Measurements from ENCODE around the gene MAP2K5. TPM values are rescaled to one million over a fixed set of nuclear protein-coding genes. Genes with fewer than 3 reads are reported as not detected.

MAP2K5 gene
- total and polyA plus RNA-seq, 8 donors, result 13.5 to 25.0 (median 20.8) TPM

GRCh38 chr15:67601073-67601472 is 58.6 kb downstream of the MAP2K5 start:
- H3K27me3 ChIP-seq, result no peaks in the 10 kb centered on the region
- no peak overlapping the region for H3K27ac ChIP-seq
- TF ChIP-seq, protein P1, sequence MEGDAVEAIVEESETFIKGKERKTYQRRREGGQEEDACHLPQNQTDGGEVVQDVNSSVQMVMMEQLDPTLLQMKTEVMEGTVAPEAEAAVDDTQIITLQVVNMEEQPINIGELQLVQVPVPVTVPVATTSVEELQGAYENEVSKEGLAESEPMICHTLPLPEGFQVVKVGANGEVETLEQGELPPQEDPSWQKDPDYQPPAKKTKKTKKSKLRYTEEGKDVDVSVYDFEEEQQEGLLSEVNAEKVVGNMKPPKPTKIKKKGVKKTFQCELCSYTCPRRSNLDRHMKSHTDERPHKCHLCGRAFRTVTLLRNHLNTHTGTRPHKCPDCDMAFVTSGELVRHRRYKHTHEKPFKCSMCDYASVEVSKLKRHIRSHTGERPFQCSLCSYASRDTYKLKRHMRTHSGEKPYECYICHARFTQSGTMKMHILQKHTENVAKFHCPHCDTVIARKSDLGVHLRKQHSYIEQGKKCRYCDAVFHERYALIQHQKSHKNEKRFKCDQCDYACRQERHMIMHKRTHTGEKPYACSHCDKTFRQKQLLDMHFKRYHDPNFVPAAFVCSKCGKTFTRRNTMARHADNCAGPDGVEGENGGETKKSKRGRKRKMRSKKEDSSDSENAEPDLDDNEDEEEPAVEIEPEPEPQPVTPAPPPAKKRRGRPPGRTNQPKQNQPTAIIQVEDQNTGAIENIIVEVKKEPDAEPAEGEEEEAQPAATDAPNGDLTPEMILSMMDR (IDR thresholded peaks at IDR 0.05), result no peak
- peaks cover 0 to 21% of the 10 kb centered on the region in 2 donors for H3K36me3 ChIP-seq
- ATAC-seq, result no peak
- no peaks in the 10 kb centered on the region for H3K9me3 ChIP-seq
- H3K4me1 ChIP-seq, result no peaks in the 10 kb centered on the region
- intact Hi-C loops (cut with DNase I), result no loop called here
- no peak overlapping the region for H3K4me3 ChIP-seq
- no peak for DNase-seq

DNA sequence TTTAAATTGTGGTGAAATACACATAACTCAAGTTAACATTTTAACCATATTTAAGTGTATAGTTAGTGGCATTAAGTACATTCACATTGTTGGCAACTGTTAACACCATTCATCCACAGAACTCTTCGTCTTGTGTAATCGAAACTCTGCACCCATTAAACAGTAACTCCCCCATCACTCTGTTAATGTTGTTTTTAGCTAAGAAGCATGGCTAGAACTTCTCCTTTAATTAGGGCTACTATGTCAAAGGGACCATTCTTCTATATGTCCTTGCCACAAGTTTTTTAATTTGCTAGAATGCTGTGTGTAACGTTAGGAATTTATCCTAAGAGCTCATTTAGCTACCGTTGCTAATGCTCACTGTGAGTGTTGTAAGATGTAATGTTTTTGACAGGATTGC is 60.6 kb downstream of the MAP2K5 start:
- TF ChIP-seq, protein P1 (IDR thresholded peaks at IDR 0.05), result no peak
- no peak overlapping the region for H3K27ac ChIP-seq
- no peaks in the 10 kb centered on the region for H3K9me3 ChIP-seq
- DNase-seq (no peak), ATAC-seq (no peak)
- peaks cover 0 to 15% of the 10 kb centered on the region in 2 donors for H3K36me3 ChIP-seq
- no peak overlapping the region for H3K4me3 ChIP-seq
- intact Hi-C loops (cut with DNase I), result no loop called here
- no peaks in the 10 kb centered on the region for H3K4me1 ChIP-seq
- no peaks in the 10 kb centered on the region for H3K27me3 ChIP-seq

- no peak overlapping the region for H3K4me3 ChIP-seq
- no peak overlapping the region for H3K27ac ChIP-seq
- TF ChIP-seq, protein P1 (IDR thresholded peaks at IDR 0.05), result no peak
- H3K4me1 ChIP-seq, result no peaks in the 10 kb centered on the region
- DNase-seq, result no peak
- peaks cover 0 to 9% of the 10 kb centered on the region in 2 donors for H3K36me3 ChIP-seq
- ATAC-seq, result no peak
- intact Hi-C loops (cut with DNase I), result no loop called here
- no peaks in the 10 kb centered on the region for H3K9me3 ChIP-seq
- H3K27me3 ChIP-seq, result no peaks in the 10 kb centered on the region
Measured at GRCh38 chr15:67605871-67606270, 63.4 kb downstream of the MAP2K5 start.

DNA sequence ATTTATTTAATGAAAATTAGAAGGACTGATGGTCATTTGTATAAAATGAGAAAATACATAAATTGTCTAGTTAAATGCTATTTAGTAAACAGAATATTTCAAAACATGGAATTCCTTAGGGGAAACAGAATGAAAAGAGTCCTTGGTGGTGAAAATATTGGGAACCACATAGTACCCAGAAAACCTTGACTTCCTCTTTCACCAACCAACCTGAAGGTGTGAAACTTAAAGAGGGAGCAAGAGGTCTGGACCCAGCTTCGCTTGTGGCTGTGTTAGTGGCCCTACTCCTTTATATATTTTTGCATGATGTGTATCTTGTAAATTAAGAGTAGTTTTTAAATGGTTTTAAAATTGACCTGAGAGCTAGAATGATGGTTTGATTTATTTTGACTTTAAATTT is 64.2 kb downstream of the MAP2K5 start:
- TF ChIP-seq, protein P1 (IDR thresholded peaks at IDR 0.05), result no peak
- Histone ChIP-seq H3K27ac (no peak overlapping the region), H3K4me3 (no peak overlapping the region), H3K36me3 (peaks cover 0 to 6% of the 10 kb centered on the region in 2 donors), H3K27me3 (no peaks in the 10 kb centered on the region), H3K4me1 (no peaks in the 10 kb centered on the region), H3K9me3 (no peaks in the 10 kb centered on the region)
- ATAC-seq (no peak), DNase-seq (no peak)
- intact Hi-C loops (cut with DNase I), result no loop called here

DNA sequence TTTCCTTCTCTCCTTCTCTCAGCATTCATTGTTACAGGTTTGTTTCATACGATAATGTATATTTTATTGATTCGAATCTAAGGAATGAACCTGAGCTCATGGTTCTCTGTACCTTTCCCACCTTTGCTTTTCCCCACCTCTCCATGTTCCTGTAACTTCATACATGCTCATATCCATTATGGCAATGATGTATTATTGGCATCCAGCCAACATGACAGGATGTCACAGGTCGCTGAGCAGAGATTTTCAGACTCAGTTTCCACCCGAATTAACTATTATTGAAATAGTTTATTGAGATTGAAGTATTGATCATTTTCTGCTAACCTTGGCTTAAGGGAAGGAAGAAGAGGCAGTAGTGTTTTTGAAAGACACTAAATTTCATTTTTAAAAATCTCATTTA is 64.8 kb downstream of the MAP2K5 start:
- H3K4me3 ChIP-seq, result no peak overlapping the region
- no peak overlapping the region for H3K27ac ChIP-seq
- intact Hi-C loops (cut with DNase I), result no loop called here
- no peaks in the 10 kb centered on the region for H3K4me1 ChIP-seq
- H3K36me3 ChIP-seq, result no peaks in the 10 kb centered on the region
- no peaks in the 10 kb centered on the region for H3K9me3 ChIP-seq
- TF ChIP-seq, protein P1 (IDR thresholded peaks at IDR 0.05), result no peak
- ATAC-seq, result no peak
- no peak for DNase-seq
- no peaks in the 10 kb centered on the region for H3K27me3 ChIP-seq

Data from left lung (tissue), 10 donors.